ENCODE measurements around the gene STOX1. TPM values are rescaled to one million over a fixed set of nuclear protein-coding genes. Genes with fewer than 3 reads are reported as not detected.
A peak's percentile ranks its signal among the peaks of the same experiment; 100 is the strongest.

The STOX1 gene
- total and polyA plus RNA-seq, 2 of the 13 experiments (the other 11 are each of a cell fraction or from before 2014, with no cell fraction given), result 2.5 to 6.0 TPM

DNA sequence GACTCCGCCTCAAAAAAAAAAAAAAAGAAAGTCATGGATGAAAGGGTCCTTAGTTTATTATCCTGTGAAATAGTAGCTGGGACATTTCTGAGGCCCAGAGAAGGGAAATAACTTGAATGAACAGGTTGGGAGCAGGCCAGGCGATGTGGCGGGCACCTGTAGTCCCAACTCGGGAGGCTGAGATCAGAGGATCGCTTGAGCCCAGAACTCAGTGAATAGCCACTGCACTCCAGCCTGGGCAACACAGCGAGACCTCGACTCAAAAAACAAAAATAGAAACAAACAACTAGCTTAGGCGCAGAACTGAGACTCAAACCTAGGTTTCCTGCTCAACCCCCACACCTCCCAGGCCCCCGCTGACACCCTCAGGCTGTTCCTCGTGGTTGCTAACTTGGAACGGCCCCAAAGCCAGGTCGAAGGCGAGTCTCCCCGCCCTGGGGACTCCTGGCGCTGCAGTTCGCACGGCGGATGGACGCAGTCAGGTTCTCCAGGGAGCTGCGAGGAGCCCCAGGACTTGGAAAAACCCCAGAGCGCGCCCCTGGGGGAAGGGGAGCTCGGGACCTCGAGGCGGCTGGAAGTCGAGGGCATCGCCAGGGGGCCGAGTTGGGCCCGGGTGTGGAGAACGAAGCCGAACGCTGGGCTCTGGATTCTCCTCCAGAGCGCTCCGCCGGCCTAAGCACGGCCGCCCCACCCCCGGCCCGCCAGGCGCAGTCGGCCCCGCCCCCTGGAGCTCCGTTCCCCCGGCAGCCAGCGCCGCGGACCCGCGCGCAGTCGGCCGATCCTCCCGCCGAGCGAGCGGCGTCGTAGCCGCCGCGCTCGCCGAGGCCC lies at the start of gene STOX1 (continued):
- TF ChIP-seq, protein P1, sequence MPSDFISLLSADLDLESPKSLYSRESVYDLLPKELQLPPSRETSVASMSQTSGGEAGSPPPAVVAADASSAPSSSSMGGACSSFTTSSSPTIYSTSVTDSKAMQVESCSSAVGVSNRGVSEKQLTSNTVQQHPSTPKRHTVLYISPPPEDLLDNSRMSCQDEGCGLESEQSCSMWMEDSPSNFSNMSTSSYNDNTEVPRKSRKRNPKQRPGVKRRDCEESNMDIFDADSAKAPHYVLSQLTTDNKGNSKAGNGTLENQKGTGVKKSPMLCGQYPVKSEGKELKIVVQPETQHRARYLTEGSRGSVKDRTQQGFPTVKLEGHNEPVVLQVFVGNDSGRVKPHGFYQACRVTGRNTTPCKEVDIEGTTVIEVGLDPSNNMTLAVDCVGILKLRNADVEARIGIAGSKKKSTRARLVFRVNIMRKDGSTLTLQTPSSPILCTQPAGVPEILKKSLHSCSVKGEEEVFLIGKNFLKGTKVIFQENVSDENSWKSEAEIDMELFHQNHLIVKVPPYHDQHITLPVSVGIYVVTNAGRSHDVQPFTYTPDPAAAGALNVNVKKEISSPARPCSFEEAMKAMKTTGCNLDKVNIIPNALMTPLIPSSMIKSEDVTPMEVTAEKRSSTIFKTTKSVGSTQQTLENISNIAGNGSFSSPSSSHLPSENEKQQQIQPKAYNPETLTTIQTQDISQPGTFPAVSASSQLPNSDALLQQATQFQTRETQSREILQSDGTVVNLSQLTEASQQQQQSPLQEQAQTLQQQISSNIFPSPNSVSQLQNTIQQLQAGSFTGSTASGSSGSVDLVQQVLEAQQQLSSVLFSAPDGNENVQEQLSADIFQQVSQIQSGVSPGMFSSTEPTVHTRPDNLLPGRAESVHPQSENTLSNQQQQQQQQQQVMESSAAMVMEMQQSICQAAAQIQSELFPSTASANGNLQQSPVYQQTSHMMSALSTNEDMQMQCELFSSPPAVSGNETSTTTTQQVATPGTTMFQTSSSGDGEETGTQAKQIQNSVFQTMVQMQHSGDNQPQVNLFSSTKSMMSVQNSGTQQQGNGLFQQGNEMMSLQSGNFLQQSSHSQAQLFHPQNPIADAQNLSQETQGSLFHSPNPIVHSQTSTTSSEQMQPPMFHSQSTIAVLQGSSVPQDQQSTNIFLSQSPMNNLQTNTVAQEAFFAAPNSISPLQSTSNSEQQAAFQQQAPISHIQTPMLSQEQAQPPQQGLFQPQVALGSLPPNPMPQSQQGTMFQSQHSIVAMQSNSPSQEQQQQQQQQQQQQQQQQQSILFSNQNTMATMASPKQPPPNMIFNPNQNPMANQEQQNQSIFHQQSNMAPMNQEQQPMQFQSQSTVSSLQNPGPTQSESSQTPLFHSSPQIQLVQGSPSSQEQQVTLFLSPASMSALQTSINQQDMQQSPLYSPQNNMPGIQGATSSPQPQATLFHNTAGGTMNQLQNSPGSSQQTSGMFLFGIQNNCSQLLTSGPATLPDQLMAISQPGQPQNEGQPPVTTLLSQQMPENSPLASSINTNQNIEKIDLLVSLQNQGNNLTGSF (CRISPR knock-in tag; IDR thresholded peaks at IDR 0.05), result no peak
- TF ChIP-seq, protein P2, sequence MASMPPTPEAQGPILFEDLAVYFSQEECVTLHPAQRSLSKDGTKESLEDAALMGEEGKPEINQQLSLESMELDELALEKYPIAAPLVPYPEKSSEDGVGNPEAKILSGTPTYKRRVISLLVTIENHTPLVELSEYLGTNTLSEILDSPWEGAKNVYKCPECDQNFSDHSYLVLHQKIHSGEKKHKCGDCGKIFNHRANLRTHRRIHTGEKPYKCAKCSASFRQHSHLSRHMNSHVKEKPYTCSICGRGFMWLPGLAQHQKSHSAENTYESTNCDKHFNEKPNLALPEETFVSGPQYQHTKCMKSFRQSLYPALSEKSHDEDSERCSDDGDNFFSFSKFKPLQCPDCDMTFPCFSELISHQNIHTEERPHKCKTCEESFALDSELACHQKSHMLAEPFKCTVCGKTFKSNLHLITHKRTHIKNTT (CRISPR knock-in tag; IDR thresholded peaks at IDR 0.05), result no peak
- TF ChIP-seq, protein P3, sequence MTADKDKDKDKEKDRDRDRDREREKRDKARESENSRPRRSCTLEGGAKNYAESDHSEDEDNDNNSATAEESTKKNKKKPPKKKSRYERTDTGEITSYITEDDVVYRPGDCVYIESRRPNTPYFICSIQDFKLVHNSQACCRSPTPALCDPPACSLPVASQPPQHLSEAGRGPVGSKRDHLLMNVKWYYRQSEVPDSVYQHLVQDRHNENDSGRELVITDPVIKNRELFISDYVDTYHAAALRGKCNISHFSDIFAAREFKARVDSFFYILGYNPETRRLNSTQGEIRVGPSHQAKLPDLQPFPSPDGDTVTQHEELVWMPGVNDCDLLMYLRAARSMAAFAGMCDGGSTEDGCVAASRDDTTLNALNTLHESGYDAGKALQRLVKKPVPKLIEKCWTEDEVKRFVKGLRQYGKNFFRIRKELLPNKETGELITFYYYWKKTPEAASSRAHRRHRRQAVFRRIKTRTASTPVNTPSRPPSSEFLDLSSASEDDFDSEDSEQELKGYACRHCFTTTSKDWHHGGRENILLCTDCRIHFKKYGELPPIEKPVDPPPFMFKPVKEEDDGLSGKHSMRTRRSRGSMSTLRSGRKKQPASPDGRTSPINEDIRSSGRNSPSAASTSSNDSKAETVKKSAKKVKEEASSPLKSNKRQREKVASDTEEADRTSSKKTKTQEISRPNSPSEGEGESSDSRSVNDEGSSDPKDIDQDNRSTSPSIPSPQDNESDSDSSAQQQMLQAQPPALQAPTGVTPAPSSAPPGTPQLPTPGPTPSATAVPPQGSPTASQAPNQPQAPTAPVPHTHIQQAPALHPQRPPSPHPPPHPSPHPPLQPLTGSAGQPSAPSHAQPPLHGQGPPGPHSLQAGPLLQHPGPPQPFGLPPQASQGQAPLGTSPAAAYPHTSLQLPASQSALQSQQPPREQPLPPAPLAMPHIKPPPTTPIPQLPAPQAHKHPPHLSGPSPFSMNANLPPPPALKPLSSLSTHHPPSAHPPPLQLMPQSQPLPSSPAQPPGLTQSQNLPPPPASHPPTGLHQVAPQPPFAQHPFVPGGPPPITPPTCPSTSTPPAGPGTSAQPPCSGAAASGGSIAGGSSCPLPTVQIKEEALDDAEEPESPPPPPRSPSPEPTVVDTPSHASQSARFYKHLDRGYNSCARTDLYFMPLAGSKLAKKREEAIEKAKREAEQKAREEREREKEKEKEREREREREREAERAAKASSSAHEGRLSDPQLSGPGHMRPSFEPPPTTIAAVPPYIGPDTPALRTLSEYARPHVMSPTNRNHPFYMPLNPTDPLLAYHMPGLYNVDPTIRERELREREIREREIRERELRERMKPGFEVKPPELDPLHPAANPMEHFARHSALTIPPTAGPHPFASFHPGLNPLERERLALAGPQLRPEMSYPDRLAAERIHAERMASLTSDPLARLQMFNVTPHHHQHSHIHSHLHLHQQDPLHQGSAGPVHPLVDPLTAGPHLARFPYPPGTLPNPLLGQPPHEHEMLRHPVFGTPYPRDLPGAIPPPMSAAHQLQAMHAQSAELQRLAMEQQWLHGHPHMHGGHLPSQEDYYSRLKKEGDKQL (CRISPR knock-in tag; IDR thresholded peaks at IDR 0.05; ENCODE audit: low read depth), result no peak
- TF ChIP-seq SOX13 (IDR thresholded peaks at IDR 0.05) (no peak), SOX13 (CRISPR knock-in tag; conservative IDR thresholded peaks at IDR 0.05 in 1 of 2, IDR thresholded peaks at IDR 0.05 in 1 of 2) (no peak), NR2F1 (CRISPR knock-in tag; IDR thresholded peaks at IDR 0.05) (no peak), TBX3 (IDR thresholded peaks at IDR 0.05; ENCODE audit: borderline replicate concordance) (no peak), KLF15 (CRISPR knock-in tag; IDR thresholded peaks at IDR 0.05; ENCODE audit: borderline replicate concordance) (no peak), ZFY (CRISPR knock-in tag; IDR thresholded peaks at IDR 0.05) (peak; percentile 62)
- TF ChIP-seq, protein P4, sequence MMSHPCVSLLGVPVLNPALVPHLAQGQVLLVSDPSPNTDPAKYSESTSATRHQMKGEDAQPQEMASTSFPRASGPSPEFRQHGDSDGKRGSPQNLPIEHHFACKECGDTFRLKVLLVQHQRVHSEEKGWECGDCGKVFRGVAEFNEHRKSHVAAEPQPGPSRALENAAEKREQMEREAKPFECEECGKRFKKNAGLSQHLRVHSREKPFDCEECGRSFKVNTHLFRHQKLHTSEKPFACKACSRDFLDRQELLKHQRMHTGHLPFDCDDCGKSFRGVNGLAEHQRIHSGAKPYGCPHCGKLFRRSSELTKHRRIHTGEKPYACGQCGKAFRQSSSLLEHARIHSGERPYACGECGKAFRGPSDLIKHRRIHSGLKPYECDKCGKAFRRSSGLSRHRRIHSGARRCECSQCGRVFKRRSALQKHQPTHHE (CRISPR knock-in tag; IDR thresholded peaks at IDR 0.05; ENCODE audit: borderline replicate concordance), result no peak
